GM19328 (cell line): ENCODE results near the gene SLC66A2.
"Not testable (repeated sequence)": the region's sequence is repeated elsewhere in the genome, so short reads cannot be mapped to it uniquely, and the experiment has no call there.

Source experiments
- ATAC-seq: cut with Tn5 transposase; IDR thresholded peaks from one replicate; pipeline ENCODE4 v1.9.1; 2021; ENCODE audit warnings: mild to moderate bottlenecking, moderate library complexity; ENCODE audit not compliant: unreplicated experiment

The SLC66A2 gene

GRCh38 chr18:79971211-79971952 lies 19.9 kb upstream of the SLC66A2 start:
- no peak for ATAC-seq

- ATAC-seq: no peak
Observed at GRCh38 chr18:79970419-79971133, 19.1 kb upstream of the SLC66A2 start.

GRCh38 chr18:79965119-79965902 lies 13.9 kb upstream of the SLC66A2 start:
- ATAC-seq: no peak

- peak; percentile 52 for ATAC-seq
Observed at GRCh38 chr18:79964330-79965118, 13.1 kb upstream of the SLC66A2 start, which contains the start of gene HSBP1L1. HSBP1L1 (plus strand) TSS chr18:79964643; CDS start chr18:79964736, 93 bp downstream.

- ATAC-seq: no peak
Observed at GRCh38 chr18:79963658-79964329, 12.3 kb upstream of the SLC66A2 start.

- peak; percentile 48 for ATAC-seq
Observed at GRCh38 chr18:79962835-79963657, 11.6 kb upstream of the SLC66A2 start.

GRCh38 chr18:79962311-79962710 lies 10.9 kb upstream of the SLC66A2 start:
- ATAC-seq: no peak

- ATAC-seq: no peak
Observed at GRCh38 chr18:79961527-79962291, 10.3 kb upstream of the SLC66A2 start.

- ATAC-seq: no peak
Observed at GRCh38 chr18:79960921-79961526, 9.6 kb upstream of the SLC66A2 start.

GRCh38 chr18:79960161-79960801 lies 8.8 kb upstream of the SLC66A2 start:
- ATAC-seq: not testable (repeated sequence)

GRCh38 chr18:79958981-79959380 lies 7.5 kb upstream of the SLC66A2 start:
- no peak for ATAC-seq

- ATAC-seq: no peak
Observed at GRCh38 chr18:79956276-79956675, 4.8 kb upstream of the SLC66A2 start.

- no peak for ATAC-seq
Observed at GRCh38 chr18:79955302-79956075, 4.0 kb upstream of the SLC66A2 start.

- ATAC-seq: no peak
Observed at GRCh38 chr18:79954791-79955190, 3.3 kb upstream of the SLC66A2 start.

GRCh38 chr18:79953971-79954651 lies 2.7 kb upstream of the SLC66A2 start:
- ATAC-seq: no peak

- no peak for ATAC-seq
Observed at GRCh38 chr18:79952996-79953559, 1.6 kb upstream of the SLC66A2 start.
